SW 1271 (cell line): ENCODE measurements around the gene UNC5B.
"Not testable (repeated sequence)": the region's sequence is repeated elsewhere in the genome, so short reads cannot be mapped to it uniquely, and the experiment has no call there.

ENCODE experiments used
- DNase-seq, 2 experiments: peaks; one replicate each; lab custom pipeline; 2025; lab: John Stamatoyannopoulos, UW

Gene UNC5B

DNA sequence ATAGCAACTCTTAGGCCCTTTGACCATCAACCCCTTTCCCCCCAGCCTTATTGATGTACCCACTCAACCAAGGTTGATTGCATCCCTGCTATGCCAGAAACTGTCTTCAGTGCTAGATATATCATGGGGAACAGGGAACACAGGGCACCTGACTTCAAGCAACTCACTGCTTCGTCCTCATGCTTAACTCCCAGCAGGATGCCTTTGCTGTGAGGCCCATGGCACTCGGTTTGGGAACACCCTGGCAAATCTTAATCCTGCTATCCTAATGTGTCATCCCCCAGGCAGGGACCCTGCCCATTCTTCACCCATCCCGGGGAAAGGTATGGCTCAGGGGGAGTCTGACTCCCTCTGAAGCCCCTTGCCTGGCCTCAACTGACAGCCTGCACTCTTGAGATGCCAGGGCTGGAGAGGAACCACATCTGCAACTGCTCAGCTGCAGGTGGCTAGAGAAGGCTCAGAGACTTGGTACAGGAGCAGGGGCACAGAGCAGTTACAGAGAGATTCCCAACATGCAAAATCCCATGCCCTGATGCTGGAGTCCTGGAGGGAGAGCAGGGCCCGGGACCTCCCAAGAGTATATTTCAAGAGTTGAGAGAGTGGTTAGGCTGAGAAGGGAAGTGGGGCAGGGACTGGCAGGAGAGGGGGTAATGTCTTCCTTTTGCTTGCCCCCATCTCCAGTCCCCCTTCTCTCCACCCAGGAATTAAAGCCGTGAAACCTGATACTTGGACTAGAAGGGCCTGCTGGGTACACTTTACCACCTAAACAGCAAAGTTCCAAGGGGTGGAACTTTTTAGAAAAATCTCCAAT is 2.4 kb upstream of the UNC5B start:
- DNase-seq, result no peak

DNA sequence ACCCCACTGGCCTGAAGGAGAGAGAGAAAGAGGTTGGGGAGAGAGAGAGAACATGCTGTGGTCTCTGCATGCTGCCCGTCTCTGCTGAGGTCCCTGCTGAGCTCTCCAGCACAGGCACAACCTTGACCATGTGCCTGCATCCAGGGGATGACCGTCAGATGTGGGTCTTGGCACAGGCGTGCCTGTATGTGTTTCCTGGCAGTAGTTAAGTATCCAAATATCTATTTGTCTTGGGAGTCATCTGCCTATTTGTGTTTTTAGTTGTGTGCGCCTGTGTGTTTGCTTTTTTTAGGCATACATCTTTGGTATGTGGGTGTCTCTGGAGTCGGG is 1.9 kb upstream of the UNC5B start:
- DNase-seq, result no peak

DNA sequence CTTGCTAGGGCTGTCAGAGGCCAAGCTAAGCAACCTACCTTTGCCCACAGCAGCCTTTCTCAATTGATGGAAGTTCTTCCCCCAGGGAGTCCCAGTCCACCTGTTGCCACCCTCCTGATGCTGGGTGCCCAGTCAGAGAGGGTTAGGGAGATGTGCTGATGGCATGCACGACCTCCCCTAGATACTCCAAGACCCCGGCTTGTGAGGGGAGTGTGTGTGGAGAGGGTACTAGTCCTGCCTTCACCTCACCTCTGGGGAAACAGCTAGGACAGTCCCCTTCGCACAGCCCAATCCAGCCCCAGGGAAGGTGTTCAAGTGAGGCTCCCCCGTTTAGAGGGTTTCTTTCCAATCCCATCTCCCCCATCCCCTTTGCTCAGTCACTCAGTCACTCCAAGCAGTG is 1.3 kb upstream of the UNC5B start:
- DNase-seq, result no peak

DNA sequence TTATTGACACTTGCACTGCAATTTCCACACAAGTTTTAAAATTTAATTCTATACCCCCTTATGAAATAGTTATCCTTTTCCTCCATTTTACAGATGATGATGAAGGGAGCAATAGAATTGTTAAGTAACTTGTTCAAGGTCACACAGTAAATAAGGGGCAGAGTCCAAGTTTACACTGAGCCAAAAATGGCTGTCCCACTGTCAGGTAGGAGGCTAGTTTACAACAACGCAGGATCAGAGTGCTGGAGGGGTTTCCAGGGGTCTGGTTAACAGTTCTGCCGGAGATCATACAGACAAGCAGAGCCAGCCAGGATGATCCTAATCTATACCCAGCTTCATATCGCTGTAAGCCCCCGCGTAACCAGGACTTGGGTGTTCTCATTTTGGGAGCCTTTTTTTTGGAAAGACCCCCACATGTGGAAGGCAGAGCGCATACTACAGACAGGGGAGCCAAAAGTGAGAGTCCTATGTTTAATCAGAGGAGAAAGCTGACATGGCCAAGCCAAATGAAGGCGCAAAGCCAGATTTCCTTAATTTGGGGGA is 524 bp upstream of the UNC5B start:
- DNase-seq, result no peak

DNA sequence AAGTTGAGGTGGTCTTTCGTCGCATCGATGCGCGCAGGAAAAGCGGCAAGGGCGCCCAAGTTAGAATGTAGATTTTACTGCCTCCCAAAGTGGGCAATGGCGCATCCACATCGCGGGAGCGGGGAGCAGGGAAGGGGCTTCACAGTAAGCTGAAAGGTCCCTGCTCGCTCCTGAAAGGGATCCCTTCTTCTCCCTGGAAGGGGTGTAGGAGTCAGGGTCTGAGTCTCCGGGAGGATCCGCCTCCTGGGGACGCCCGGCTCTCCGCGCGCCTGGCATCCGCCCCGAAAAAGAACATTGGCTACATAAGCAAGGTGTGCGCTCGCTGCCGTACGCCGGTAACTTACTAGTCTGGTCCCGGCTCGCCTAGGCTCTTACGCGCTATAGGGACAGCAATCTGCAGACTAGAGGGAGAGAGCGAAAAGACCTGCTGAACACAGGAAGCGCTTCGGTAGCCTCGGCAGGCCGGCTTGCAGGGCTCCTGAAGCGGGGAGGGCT is 804 bp downstream of the UNC5B start:
- DNase-seq, result no peak

DNA sequence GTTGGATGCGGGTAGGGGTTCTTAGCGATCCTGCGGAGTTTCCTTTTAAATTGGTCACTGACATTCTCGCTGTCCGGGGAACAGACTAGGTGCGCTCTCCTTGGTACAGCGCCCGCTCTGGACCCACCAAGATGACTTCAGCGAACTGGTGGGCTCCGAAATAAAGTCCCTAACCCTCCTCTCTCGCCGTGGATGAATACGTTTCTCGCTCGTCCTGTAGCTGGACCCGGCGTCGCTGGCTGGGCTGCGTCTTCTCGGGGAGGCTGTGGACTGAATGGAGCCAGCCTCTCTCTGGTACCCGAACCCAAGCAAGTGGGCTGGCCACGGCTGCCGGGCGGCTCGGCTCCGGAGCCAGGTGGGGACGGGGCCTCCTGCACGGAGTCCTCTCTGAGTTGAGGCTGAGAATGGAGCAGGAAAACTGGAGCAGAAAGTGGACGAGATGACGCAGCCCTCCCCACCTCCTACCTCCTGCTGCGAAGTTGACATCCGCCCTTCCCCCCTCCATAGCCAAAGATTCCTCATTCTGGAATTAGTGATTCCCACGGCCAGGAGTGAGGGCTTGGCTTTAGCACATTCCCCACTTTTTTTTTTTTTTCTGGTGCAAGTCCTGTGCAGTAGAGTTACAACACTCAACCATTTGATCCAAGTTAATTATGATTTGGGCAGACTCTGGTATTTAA is 1.5 kb downstream of the UNC5B start:
- no peak for DNase-seq

DNA sequence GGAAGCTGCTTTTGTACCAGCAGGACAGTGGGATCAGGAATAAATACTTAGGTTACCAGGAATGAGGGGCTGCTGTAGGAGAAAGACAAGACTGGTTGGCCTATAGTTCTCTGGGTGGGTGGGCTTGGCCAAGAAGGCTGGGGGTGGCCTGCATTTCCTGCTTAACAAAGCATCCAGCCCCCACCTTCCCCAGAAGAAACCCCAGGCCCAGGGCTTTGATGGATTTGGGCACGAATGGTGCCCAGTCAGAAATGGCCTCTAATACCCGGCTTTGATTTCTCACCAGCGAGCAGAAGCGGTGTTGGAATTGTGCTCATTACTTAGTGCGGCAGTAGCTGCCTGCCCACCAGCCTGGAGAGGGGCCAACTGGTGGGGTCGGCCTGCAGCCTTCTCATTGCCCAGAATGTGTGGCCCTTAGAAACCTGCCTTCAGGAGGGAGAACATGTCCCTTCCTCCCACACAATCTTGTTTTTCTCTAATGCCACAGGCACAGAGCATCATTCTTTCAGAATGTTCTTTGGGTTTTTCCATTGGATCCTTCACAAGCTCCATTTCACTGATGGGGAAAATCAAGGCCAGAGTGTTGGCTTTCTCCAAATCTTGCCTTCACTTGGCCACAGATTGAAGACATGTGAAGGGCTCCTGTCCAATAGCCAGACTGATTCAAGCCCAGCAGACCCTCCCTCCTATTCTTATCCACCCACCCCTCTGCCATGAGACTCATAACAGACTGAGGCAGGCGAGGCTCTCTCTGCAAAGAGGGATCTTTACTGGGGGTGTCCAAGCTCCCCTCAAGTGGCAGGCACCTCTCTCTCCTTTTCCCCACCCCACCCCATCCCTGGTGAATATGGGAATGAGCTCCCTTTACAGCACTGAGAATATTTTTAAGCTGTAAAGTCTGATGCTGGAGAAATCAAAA is 2.5 kb downstream of the UNC5B start:
- no peak for DNase-seq

DNA sequence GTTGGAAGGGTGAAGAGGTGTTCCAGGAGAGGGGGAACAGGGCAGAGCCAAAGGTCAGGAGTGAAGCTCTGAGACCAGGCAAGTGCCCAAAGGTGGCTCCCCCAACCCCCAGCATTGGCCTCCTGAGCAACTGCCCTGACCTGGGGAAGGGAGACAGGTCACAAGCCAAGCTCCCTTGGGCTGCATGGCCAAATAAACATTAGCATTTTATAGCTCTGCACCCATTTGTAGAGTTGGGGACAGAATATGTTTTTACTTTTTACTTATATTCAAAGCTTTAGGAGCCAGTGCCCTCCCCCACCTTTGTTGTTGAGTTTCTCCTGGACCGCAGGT is 4.0 kb downstream of the UNC5B start:
- no peak for DNase-seq

DNA sequence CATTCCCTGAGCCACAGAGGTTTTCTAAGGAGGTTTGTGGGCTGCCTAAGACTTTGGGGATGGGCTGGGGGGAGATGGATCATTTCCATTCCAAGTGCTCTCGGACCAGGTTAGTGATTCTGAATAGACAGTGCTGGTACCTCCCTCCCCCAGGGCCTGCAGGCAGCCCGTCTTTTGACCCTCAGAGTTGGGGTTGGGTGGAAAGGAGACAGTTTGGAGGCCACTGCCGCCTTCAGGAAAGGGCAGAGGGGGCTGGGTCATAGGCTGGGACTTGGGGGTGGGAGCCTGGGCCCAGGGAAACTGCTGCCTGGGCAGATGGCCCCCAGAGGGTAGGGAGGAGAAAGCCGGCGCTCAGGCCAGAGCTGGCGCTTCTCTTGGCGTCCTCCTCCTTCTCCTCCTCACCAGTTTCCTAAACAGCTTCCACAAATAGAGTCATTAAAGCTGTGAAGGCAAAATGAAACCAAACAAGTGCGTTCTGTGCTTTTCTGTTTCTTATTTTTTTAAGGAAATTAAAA is 4.4 kb downstream of the UNC5B start:
- no peak for DNase-seq

DNA sequence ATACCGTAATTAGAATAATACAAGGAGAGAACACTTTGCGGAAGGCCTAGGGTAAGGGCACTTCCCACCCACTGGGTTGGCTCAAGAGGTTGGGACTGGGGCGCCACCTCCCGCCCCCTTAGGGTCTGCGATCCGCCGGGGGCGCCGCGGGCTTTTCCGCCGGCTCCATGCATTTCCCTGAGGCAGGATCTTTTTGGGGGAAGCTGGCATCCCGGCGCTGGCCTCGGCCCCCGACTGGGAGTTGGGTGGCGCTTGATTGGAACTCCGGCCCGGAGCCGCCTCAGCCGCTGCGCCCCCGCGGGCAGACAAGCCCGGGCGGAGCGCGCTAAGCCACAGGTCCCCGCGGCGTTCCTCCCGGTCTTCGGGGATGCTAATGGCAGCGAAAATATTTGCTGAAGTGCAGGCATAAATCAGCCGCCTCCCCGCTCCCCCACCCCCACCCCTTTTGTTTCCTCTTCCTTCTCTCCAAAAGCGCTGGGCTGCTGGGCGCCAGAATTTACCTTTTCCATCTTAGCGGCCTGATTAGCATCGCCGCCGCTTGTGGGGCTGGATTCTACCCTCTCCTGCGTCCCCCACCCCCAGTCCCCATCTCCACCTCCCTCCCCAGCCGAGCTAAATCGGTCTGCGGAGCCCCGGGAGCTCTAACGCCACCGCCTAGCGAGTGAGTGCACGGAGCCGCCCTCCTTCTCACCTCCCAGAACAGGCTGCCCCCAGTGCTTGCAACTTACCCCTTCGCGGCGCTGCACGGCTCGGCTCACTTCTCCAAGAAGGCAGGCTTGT is 5.1 kb downstream of the UNC5B start:
- no peak for DNase-seq

DNA sequence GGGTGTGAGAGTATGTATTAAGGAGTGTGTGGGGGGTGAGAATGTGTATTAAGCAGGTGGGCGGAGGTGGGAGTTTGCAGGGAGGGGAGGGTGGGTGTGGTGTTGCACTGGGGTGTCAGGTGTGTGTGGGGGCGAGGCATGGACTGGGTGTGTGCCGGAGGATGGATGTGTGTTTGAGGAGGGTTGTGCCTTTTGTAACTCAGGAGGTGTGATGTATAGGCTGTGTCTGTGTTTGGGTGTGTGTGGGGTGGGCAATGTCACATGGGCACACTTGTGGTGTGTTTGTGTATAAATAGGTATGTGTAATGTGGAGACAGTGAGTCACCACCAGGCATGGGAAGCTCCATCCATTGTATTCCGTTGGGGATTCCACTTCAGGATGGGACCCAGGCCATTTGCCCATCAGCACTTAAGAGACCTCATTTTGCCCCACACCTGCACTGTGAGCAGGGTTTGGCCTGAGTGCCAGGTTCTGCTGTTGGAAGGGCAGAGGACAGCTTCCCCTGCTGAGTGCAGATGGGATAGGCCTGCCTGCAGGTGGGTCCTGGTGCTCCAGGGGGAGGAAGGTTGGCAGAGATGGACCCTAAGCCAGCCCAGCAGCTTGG is 5.8 kb downstream of the UNC5B start:
- no peak for DNase-seq

DNA sequence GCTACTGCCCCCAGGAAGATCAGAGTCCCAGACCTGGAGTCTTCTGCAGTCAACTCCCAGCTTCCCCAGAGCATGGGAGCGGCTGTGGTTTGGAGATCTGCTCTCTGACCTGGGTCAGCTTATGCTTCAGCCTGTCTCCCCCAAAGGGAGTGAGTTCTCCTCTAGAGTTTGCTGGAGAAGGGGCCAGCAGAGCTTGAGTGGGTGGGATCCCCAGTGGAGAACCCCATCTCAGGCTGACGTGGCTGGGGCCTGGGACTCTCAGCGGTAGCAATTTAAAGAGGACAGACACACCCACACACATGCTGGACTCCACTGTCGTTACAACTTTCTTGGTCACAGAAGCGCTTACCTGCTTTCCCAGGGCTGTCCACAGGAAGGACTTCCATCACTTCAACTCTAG is 6.3 kb downstream of the UNC5B start:
- DNase-seq, result no peak

DNA sequence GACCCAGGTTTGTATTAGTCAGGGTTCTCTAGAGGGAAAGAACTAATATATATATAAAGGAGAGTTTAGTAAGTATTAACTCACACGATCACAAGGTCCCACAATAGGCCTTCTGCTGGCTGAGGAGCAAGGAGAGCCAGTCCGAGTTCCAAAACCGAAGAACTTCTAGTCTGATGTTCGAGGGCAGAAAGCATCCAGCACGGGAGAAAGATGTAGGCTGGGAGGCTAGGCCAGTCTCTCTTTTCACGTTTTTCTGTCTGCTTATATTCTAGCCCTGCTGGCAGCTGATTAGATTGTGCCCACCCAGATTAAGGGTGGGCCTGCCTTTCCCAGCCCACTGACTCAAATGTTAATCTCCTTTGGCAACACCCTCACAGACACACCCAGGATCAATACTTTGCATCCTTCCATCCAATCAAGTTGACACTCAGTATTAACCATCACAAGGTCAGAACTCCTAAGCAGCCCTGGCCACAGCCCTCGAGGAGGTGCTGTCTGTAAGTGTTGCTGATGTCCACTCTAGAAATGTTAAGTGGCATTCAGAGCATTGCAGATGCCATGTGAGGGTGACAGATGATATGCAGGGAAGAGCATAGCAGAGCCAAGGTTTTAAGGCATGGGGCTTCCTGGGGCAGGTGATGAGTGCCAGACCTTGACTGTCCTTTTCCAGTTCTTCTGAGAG is 7.0 kb downstream of the UNC5B start:
- not testable (repeated sequence) for DNase-seq

DNA sequence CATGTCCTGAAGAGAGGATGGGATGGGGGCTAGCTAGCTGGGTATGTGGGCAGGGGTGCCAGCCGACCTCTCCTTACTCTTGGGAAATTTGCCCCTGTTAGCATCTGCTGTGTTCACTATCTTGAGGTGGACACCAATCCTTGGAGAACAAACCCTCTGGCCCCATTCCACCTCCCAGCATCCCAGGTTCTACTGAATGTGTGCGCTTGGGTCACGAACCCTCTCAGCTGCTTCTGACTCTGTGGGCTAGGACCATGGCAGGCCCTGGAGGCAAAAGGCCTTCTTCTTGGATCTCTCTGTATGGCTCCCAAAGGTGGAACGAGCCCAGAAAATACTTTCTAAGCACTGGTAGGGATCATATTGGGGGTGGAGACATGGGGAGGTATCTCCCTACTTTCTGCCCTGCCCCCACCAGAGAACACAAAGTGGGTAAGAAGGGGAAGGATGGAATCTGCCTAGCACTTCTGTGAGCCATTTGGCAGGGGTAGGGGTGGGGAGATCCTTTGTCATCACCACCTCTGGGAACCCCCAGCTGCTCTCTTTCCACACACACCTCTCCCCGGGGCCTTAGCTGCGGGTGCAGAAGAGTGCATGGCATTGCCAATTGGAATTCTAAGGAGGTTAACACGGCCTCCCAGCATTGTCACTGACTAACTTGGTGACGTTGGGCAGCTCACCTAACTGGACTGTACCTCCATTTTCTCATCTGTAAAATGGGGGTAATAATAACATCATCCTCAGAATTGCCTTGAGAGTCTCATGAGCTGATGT is 7.7 kb downstream of the UNC5B start:
- no peak for DNase-seq

DNA sequence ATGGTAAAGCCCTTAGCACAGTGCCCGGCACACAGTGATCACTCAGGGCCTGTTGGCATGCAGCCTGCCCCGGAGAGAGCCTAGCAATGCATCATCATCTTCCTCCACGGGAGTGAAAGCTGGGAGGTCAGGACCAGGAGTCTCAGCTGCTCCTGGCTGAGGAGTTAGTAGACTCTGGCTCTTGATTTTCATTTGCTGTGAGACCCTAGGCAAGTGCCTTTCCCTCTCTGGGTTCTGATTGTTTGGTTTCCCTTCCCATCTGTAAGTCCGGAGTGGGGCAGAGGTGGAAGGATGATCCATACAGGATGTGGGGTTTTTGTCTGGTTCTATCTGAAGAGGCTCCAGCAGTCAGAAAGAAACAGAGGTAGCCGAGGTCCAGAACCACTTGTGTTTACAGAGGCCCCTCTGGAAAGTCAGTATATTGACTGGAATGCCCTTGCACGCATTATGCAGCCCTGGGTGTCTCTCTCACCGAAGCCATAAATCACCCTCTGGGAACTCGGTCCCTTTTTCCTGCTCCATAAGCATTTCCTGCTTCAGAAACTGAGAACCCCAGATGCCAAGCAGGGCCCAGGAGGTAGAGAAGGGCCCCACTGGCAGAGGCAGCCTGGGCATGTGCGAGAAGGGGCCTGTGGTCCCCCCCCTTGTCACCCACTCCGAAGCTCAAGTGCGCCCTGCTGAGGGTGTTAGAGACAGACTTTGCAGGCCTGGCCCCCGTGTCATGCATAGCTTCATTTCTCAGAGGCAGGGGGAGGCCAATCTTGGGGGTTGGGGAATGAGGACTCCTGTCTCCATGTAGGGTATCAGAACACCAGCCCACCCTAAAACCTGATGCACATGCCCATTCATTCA is 8.5 kb downstream of the UNC5B start:
- DNase-seq, result no peak

DNA sequence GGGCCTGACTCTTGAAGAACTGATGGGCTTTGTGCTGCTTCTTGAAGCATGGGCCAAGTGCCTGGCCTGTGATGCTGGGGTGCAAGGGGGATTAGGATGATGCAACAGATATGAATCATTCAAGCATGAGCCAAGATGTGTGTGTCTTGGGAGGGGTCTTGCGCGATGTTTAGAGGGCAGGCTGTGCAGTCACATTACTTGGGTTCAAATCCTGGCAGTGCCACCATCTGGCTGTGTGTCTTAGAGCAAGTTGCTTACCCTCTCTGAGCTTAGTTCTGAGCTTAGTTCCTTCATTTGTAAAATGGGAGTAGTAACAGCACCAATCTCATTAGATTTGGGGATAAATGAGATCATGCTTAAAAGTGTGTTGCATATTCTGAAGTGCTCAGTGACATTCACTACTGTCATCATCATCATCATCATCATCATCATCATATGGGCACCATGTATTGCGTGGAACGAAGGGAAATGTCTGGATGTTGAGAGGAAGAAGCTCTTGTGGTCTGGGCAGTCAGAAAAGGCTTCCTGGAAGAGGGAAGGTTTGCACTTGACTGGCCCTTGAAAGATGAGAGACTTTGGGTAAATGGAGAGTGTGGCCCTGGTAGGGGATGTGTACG is 9.3 kb downstream of the UNC5B start:
- no peak for DNase-seq

DNA sequence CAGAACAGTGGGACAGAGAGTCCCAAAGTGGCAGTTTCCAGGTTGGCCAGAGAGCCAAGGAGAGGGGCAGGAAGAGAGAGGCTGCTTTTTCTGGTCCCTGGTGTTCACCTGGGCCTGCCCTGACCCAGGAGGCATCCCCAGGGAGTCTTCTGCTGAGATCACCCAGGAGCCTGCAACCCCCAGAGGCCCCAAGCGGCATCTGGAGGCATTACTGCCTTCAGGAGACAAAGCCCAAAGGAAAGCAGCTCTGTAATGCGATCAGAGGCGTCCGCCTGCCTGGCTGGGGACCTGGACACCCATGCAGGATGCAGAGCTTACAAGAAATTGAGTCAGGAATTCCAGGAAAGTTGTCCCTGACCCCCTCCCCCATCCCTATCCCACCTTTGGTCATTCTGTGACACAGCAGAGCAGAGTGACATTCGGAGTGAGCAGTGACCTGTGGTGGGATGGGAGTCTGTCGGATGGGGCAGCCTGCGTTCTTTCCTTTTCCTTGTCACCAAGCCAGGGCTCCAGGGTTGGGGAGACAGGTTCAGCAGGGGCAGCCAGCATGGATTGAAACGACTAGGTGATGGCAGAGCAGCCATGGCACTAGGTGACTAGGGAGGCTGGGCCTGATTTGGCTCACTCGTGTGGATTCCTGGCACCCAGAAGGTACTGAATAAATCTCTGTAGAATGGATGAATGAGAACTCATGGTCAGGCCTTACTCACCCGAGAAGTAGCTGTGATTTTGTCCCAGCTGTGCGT is 10.4 kb downstream of the UNC5B start:
- no peak for DNase-seq
